ENCODE measurements around the gene CDHR1.

The CDHR1 gene

GRCh38 chr10:84224411-84225028 is 30.2 kb downstream of the CDHR1 start:
- Histone ChIP-seq H3K36me3 (ENCODE audit: control insufficient read depth in 5 of 5, insufficient read depth in 5 of 5, low read length in 5 of 5) (no peaks in the 10 kb centered on the region), H3K4me3 (ENCODE audit: low read depth in 1 of 5, low read length in 5 of 5) (no peak overlapping the region), H3K9ac (ENCODE audit: low read length in 5 of 5) (no peak overlapping the region), H3K27me3 (ENCODE audit: control insufficient read depth in 5 of 5, insufficient read depth in 4 of 5, low read length in 5 of 5) (peaks cover 0 to 8% (median 4%) of the 10 kb centered on the region in 5 donors), H3K27ac (ENCODE audit: low read depth, low read length) (no peak overlapping the region), H3K9me3 (ENCODE audit: control insufficient read depth in 5 of 5, low read length in 5 of 5) (no peaks in the 10 kb centered on the region), H3K4me1 (ENCODE audit: control insufficient read depth in 5 of 5, insufficient read depth in 5 of 5, low read length in 5 of 5) (no peaks in the 10 kb centered on the region)

GRCh38 chr10:84225427-84226173 is 31.3 kb downstream of the CDHR1 start, which contains the start of gene LRIT2:
Gene LRIT2 (minus strand): TSS chr10:84225544. CDS start chr10:84225520, 24 bp downstream.
- no peak within 1 kb of the TSS for H3K4me3 ChIP-seq (ENCODE audit: low read depth in 1 of 5, low read length in 5 of 5)
- no peaks in the 10 kb centered on the region for H3K9me3 ChIP-seq (ENCODE audit: control insufficient read depth in 5 of 5, low read length in 5 of 5)
- H3K9ac ChIP-seq (ENCODE audit: low read length in 5 of 5), result no peak within 1 kb of the TSS
- H3K27ac ChIP-seq (ENCODE audit: low read depth, low read length), result no peak within 1 kb of the TSS
- H3K36me3 ChIP-seq (ENCODE audit: control insufficient read depth in 5 of 5, insufficient read depth in 5 of 5, low read length in 5 of 5), result no peaks in the 10 kb centered on the region
- H3K27me3 ChIP-seq (ENCODE audit: control insufficient read depth in 5 of 5, insufficient read depth in 4 of 5, low read length in 5 of 5), result peaks cover 0 to 8% (median 4%) of the 10 kb centered on the region in 5 donors
- peaks cover 0 to 5% (median 1%) of the 10 kb centered on the region in 5 donors for H3K4me1 ChIP-seq (ENCODE audit: control insufficient read depth in 5 of 5, insufficient read depth in 5 of 5, low read length in 5 of 5)

GRCh38 chr10:84226616-84227015 is 32.3 kb downstream of the CDHR1 start:
- H3K4me1 ChIP-seq (ENCODE audit: control insufficient read depth in 5 of 5, insufficient read depth in 5 of 5, low read length in 5 of 5), result peaks cover 0 to 13% (median 6%) of the 10 kb centered on the region in 5 donors
- H3K36me3 ChIP-seq (ENCODE audit: control insufficient read depth in 5 of 5, insufficient read depth in 5 of 5, low read length in 5 of 5), result no peaks in the 10 kb centered on the region
- peaks cover 0 to 8% (median 4%) of the 10 kb centered on the region in 5 donors for H3K27me3 ChIP-seq (ENCODE audit: control insufficient read depth in 5 of 5, insufficient read depth in 4 of 5, low read length in 5 of 5)
- peaks cover 0 to 7% (median 0%) of the 10 kb centered on the region in 5 donors for H3K9me3 ChIP-seq (ENCODE audit: control insufficient read depth in 5 of 5, low read length in 5 of 5)
- no peak overlapping the region for H3K9ac ChIP-seq (ENCODE audit: low read length in 5 of 5)
- no peak overlapping the region for H3K4me3 ChIP-seq (ENCODE audit: low read depth in 1 of 5, low read length in 5 of 5)
- no peak overlapping the region for H3K27ac ChIP-seq (ENCODE audit: low read depth, low read length)

GRCh38 chr10:84227810-84228209 is 33.5 kb downstream of the CDHR1 start:
- H3K27ac ChIP-seq (ENCODE audit: low read depth, low read length), result no peak overlapping the region
- H3K27me3 ChIP-seq (ENCODE audit: control insufficient read depth in 5 of 5, insufficient read depth in 4 of 5, low read length in 5 of 5), result peaks cover 0 to 7% (median 1%) of the 10 kb centered on the region in 5 donors
- H3K4me3 ChIP-seq (ENCODE audit: low read depth in 1 of 5, low read length in 5 of 5), result no peak overlapping the region
- H3K9me3 ChIP-seq (ENCODE audit: control insufficient read depth in 5 of 5, low read length in 5 of 5), result peaks cover 0 to 10% (median 0%) of the 10 kb centered on the region in 5 donors
- H3K4me1 ChIP-seq (ENCODE audit: control insufficient read depth in 5 of 5, insufficient read depth in 5 of 5, low read length in 5 of 5), result peaks cover 0 to 13% (median 6%) of the 10 kb centered on the region in 5 donors
- H3K9ac ChIP-seq (ENCODE audit: low read length in 5 of 5), result no peak overlapping the region
- no peaks in the 10 kb centered on the region for H3K36me3 ChIP-seq (ENCODE audit: control insufficient read depth in 5 of 5, insufficient read depth in 5 of 5, low read length in 5 of 5)

DNA sequence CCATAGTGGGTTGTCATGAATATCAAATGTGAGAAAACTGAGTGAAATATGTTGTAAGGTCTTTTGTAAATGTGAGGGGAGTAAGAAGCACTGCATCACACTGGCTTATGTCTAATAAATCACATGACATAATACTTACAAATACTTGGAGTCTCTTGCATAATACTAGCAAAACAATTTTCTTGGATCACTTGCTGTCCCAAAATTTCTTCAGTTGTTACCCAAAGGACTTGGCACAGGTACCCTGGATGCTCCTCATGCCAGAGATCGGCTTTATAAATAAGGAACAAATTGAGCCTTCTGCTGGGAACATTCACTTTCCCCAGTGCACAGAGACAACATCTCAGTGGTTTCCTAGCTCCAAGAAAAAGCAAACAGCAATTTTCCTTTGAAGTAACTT is 36.0 kb downstream of the CDHR1 start:
- peaks cover 0 to 17% (median 6%) of the 10 kb centered on the region in 5 donors for H3K4me1 ChIP-seq (ENCODE audit: control insufficient read depth in 5 of 5, insufficient read depth in 5 of 5, low read length in 5 of 5)
- peaks cover 0 to 10% (median 0%) of the 10 kb centered on the region in 5 donors for H3K9me3 ChIP-seq (ENCODE audit: control insufficient read depth in 5 of 5, low read length in 5 of 5)
- H3K9ac ChIP-seq (ENCODE audit: low read length in 5 of 5), result no peak overlapping the region
- no peaks in the 10 kb centered on the region for H3K36me3 ChIP-seq (ENCODE audit: control insufficient read depth in 5 of 5, insufficient read depth in 5 of 5, low read length in 5 of 5)
- no peak overlapping the region for H3K4me3 ChIP-seq (ENCODE audit: low read depth in 1 of 5, low read length in 5 of 5)
- H3K27me3 ChIP-seq (ENCODE audit: control insufficient read depth in 5 of 5, insufficient read depth in 4 of 5, low read length in 5 of 5), result peaks cover 0 to 4% (median 0%) of the 10 kb centered on the region in 5 donors
- no peak overlapping the region for H3K27ac ChIP-seq (ENCODE audit: low read depth, low read length)

DNA sequence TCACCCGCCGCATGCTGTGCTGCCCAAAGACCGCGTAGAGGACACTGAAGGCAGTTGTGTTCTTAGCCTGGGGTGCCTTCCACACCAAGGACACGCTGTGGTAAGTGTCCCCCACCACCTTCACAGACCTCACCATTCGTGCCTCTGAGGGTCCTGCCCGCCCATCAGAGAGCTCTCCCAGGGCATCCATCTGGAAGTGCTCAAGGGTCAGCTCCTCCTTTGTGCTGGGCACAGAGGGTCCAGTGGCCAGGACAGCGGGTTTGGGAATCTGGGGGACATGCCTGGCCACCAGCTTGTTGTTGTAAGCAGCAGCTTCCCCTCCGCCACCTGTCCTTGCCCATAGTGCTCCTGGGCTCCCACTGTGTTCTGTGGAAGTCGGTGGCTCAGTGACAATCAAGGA is 38.0 kb downstream of the CDHR1 start:
- Histone ChIP-seq H3K4me3 (ENCODE audit: low read depth in 1 of 5, low read length in 5 of 5) (no peak overlapping the region), H3K4me1 (ENCODE audit: control insufficient read depth in 5 of 5, insufficient read depth in 5 of 5, low read length in 5 of 5) (peaks cover 0 to 23% (median 11%) of the 10 kb centered on the region in 5 donors), H3K9ac (ENCODE audit: low read length in 5 of 5) (no peak overlapping the region), H3K27me3 (ENCODE audit: control insufficient read depth in 5 of 5, insufficient read depth in 4 of 5, low read length in 5 of 5) (peaks cover 0 to 8% (median 2%) of the 10 kb centered on the region in 5 donors), H3K27ac (ENCODE audit: low read depth, low read length) (no peak overlapping the region), H3K36me3 (ENCODE audit: control insufficient read depth in 5 of 5, insufficient read depth in 5 of 5, low read length in 5 of 5) (no peaks in the 10 kb centered on the region), H3K9me3 (ENCODE audit: control insufficient read depth in 5 of 5, low read length in 5 of 5) (peaks cover 0 to 10% (median 0%) of the 10 kb centered on the region in 5 donors)

DNA sequence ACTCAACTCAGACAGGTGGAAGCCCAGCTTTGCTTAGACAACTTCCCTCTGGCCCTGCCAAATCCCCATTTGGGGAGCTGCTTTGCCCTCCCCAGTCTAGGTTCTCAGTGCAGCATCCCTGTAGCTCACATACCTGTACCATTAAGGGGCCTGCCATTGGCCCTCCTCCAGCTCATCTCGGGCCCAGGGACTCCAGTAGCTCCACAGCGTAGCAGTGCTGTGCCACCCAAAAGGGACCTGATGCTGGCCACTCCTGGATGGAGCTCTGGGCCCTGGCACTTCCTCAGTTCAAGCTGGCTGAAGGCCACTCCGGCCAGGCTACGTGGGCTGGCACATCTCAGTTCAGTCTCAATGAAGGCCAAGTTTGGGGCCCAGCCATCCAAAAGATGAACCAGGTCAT is 39.6 kb downstream of the CDHR1 start:
- Histone ChIP-seq H3K4me1 (ENCODE audit: control insufficient read depth in 5 of 5, insufficient read depth in 5 of 5, low read length in 5 of 5) (peaks cover 0 to 23% (median 11%) of the 10 kb centered on the region in 5 donors), H3K9ac (ENCODE audit: low read length in 5 of 5) (no peak overlapping the region), H3K27ac (ENCODE audit: low read depth, low read length) (no peak overlapping the region), H3K36me3 (ENCODE audit: control insufficient read depth in 5 of 5, insufficient read depth in 5 of 5, low read length in 5 of 5) (no peaks in the 10 kb centered on the region), H3K4me3 (ENCODE audit: low read depth in 1 of 5, low read length in 5 of 5) (no peak overlapping the region), H3K27me3 (ENCODE audit: control insufficient read depth in 5 of 5, insufficient read depth in 4 of 5, low read length in 5 of 5) (peaks cover 0 to 9% (median 4%) of the 10 kb centered on the region in 5 donors), H3K9me3 (ENCODE audit: control insufficient read depth in 5 of 5, low read length in 5 of 5) (peaks cover 0 to 10% (median 0%) of the 10 kb centered on the region in 5 donors)

DNA sequence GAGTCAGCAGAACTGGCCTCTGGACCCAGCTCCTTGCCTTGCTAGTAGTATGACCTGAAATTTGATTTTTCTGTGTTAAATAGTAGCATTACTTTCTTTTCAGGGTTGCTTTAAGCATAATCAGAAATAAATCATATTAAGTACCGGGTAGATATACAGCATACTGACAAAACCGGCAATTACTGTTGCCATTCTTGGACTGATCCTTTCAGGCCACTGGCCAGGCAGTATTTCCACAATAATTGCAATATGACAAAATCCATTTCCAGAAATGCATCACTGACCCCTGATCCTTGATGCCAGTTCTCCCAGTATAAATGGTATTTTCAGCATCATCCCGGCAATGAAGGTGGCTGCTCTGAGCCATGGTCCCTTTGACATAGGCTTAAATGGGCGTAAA is 40.1 kb downstream of the CDHR1 start:
- H3K4me3 ChIP-seq (ENCODE audit: low read depth in 1 of 5, low read length in 5 of 5), result no peak overlapping the region
- H3K36me3 ChIP-seq (ENCODE audit: control insufficient read depth in 5 of 5, insufficient read depth in 5 of 5, low read length in 5 of 5), result no peaks in the 10 kb centered on the region
- peaks cover 0 to 9% (median 4%) of the 10 kb centered on the region in 5 donors for H3K27me3 ChIP-seq (ENCODE audit: control insufficient read depth in 5 of 5, insufficient read depth in 4 of 5, low read length in 5 of 5)
- peaks cover 0 to 10% (median 0%) of the 10 kb centered on the region in 5 donors for H3K9me3 ChIP-seq (ENCODE audit: control insufficient read depth in 5 of 5, low read length in 5 of 5)
- H3K9ac ChIP-seq (ENCODE audit: low read length in 5 of 5), result no peak overlapping the region
- H3K4me1 ChIP-seq (ENCODE audit: control insufficient read depth in 5 of 5, insufficient read depth in 5 of 5, low read length in 5 of 5), result peaks cover 0 to 23% (median 11%) of the 10 kb centered on the region in 5 donors
- H3K27ac ChIP-seq (ENCODE audit: low read depth, low read length), result no peak overlapping the region

GRCh38 chr10:84235096-84235495 is 40.8 kb downstream of the CDHR1 start:
- peaks cover 0 to 9% (median 4%) of the 10 kb centered on the region in 5 donors for H3K27me3 ChIP-seq (ENCODE audit: control insufficient read depth in 5 of 5, insufficient read depth in 4 of 5, low read length in 5 of 5)
- peaks cover 0 to 10% (median 0%) of the 10 kb centered on the region in 5 donors for H3K9me3 ChIP-seq (ENCODE audit: control insufficient read depth in 5 of 5, low read length in 5 of 5)
- peaks cover 0 to 22% (median 11%) of the 10 kb centered on the region in 5 donors for H3K4me1 ChIP-seq (ENCODE audit: control insufficient read depth in 5 of 5, insufficient read depth in 5 of 5, low read length in 5 of 5)
- no peaks in the 10 kb centered on the region for H3K36me3 ChIP-seq (ENCODE audit: control insufficient read depth in 5 of 5, insufficient read depth in 5 of 5, low read length in 5 of 5)
- H3K9ac ChIP-seq (ENCODE audit: low read length in 5 of 5), result no peak overlapping the region
- no peak overlapping the region for H3K4me3 ChIP-seq (ENCODE audit: low read depth in 1 of 5, low read length in 5 of 5)
- H3K27ac ChIP-seq (ENCODE audit: low read depth, low read length), result no peak overlapping the region

DNA sequence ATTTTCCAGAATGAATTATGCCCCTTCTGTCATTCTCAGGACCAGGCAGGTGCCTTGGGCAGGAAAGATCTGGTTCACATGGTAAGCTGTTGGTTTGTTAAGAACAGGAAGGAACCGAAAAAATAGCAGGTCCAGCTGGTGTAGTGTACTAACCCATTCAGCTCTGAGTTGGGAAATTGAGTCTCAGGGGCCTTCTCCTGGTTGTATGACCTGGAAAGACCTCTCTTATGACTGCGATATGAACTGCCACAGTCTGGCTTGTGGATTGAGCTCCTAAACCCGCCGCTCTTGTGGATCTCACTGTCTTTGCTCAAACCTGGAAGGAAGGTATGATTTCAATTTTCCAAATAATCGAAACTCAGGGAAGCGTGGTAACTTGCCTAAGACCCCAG is 42.5 kb downstream of the CDHR1 start:
- Histone ChIP-seq H3K9ac (ENCODE audit: low read length in 5 of 5) (no peak overlapping the region), H3K27me3 (ENCODE audit: control insufficient read depth in 5 of 5, insufficient read depth in 4 of 5, low read length in 5 of 5) (peaks cover 0 to 9% (median 4%) of the 10 kb centered on the region in 5 donors), H3K9me3 (ENCODE audit: control insufficient read depth in 5 of 5, low read length in 5 of 5) (peaks cover 0 to 2% (median 0%) of the 10 kb centered on the region in 5 donors), H3K27ac (ENCODE audit: low read depth, low read length) (no peak overlapping the region), H3K36me3 (ENCODE audit: control insufficient read depth in 5 of 5, insufficient read depth in 5 of 5, low read length in 5 of 5) (no peaks in the 10 kb centered on the region), H3K4me3 (ENCODE audit: low read depth in 1 of 5, low read length in 5 of 5) (no peak overlapping the region), H3K4me1 (ENCODE audit: control insufficient read depth in 5 of 5, insufficient read depth in 5 of 5, low read length in 5 of 5) (peaks cover 0 to 9% (median 5%) of the 10 kb centered on the region in 5 donors)

Data from subcutaneous abdominal adipose tissue (tissue), 5 donors.